Psoas muscle (tissue), 8 donors: ENCODE results near the gene NPFF. TPM values are rescaled to one million over a fixed set of nuclear protein-coding genes. Genes with fewer than 3 reads are reported as not detected.
A peak's percentile ranks its signal among the peaks of the same experiment; 100 is the strongest.

ENCODE experiments used
- ATAC-seq, 4 donors: fragments of 200-7000 bp; cut with Tn5 transposase; one replicate each; pipeline ENCODE4 v1.9.1; 2020; ENCODE audit warnings: moderate library complexity in 3 of 4, mild to moderate bottlenecking in 2 of 4
- DNase-seq, 2 donors: peaks; one replicate each; pipeline ENCODE4 v3.0.0-alpha.2; 2020
- H3K27ac ChIP-seq: fragments of 200-600 bp; one replicate; pipeline ENCODE4 v1.8.0; 2022
- H3K27me3 ChIP-seq, 3 donors: fragments of 200-600 bp in 1 of 3; one replicate each; pipeline versions ENCODE4 v1.6.1 to v1.8.0; 2013 to 2022; ENCODE audit warnings: low read length in 2 of 3, mild to moderate bottlenecking in 2 of 3, moderate library complexity in 1 of 3; ENCODE audit not compliant: insufficient read depth in 3 of 3
- H3K36me3 ChIP-seq, 2 donors: fragments of 200-600 bp in 1 of 2; one replicate each; pipeline versions ENCODE4 v1.6.1 to v1.8.0; 2013 to 2022; ENCODE audit warnings: low read depth in 1 of 2, mild to moderate bottlenecking in 1 of 2, moderate library complexity in 1 of 2; ENCODE audit not compliant: insufficient read depth in 1 of 2
- H3K4me1 ChIP-seq: fragments of 200-600 bp; one replicate; pipeline ENCODE4 v1.8.0; 2022
- H3K4me3 ChIP-seq: fragments of 200-600 bp; one replicate; pipeline ENCODE4 v1.8.0; 2022; ENCODE audit warnings: mild to moderate bottlenecking
- H3K9me3 ChIP-seq: fragments of 200-600 bp; one replicate; pipeline ENCODE4 v1.8.0; 2022
- CTCF ChIP-seq: fragments of 200-600 bp; IDR thresholded peaks from one replicate; pipeline ENCODE4 v1.8.0; 2022; ENCODE audit warnings: antibody characterized with exemption
- WGBS, 3 donors: extraction: QIAGEN DNeasy Blood & Tissue Kit; methylation state at CpG; one replicate each; pipeline versions ENCODE4 v1.1.6 to v1.1.7; 2013; 5-methylcytosine and 5-hydroxymethylcytosine counted together
- intact Hi-C, 2 donors: fragments of 100-400 bp; cut with DNase I; formaldehyde crosslinking; loops; one replicate each; pipeline versions ENCODE4 v1.11.0 to v1.14.2; 2022
- polyA plus RNA-seq, 3 donors: library from polyadenylated mRNA; stranded (reverse); fragments of 200-250 nt; gene quantifications; one replicate each; pipeline ENCODE4 v1.2.3, GENCODE V29; 2013
- total RNA-seq, 4 donors: library from RNA; stranded (reverse); fragmentation: NEBNext Ultra II Directional in 2 of 4; extraction: Animal tissue kit (Norgen Biotek cat#: 25700) in 2 of 4; gene quantifications; one replicate each; pipeline versions ENCODE4 v1.2.1 to v1.2.4, GENCODE V29; 2021 to 2023
- donor health status: healthy with polysubstance abuse.
- donor health status: DM: no; HTN: no; CAD: no; lungs with moderate emphysema.
- donor health status: Bipolar disorder and iron deficiency.
- donor health status: healthy.
- donor health status: DM: yes; HTN: yes; CAD: no.
- donor health status: DM: no; HTN: no; CAD: no.
- donor health status: DM: no; HTN: no; CAD: no.
- donor health status: DM: yes; HTN: yes; CAD: no.

The NPFF gene
- total and polyA plus RNA-seq, 7 donors, result not detected

- Histone ChIP-seq H3K9me3 (no peaks in the 10 kb centered on the region), H3K27ac (no peak overlapping the region), H3K36me3 (peaks cover 0 to 63% of the 10 kb centered on the region in 2 donors), H3K4me3 (no peak overlapping the region), H3K4me1 (peaks cover 15% of the 10 kb centered on the region), H3K27me3 (no peaks in the 10 kb centered on the region)
- DNase-seq, result no peak
- TF ChIP-seq CTCF, result no peak
- 76 to 81% (median 81%) methylated on average over 4 of the region's 4 CpGs for WGBS, 3 donors
- intact Hi-C loops, result loop anchor here in 1 of 2 donors (5.0 kb wide), 1 partner anchor 155 kb away; no protein-coding TSS in a partner anchor
- ATAC-seq, result no peak
Observed at GRCh38 chr12:53507603-53507885, 260 bp upstream of the NPFF start.

- H3K4me1 ChIP-seq, result peaks cover 22% of the 10 kb centered on the region
- no peak overlapping the region for H3K4me3 ChIP-seq
- intact Hi-C loops, result loop anchor here in 1 of 2 donors (5.0 kb wide), 1 partner anchor 154 kb away; no protein-coding TSS in a partner anchor
- no peak for TF ChIP-seq CTCF
- ATAC-seq (no peak), DNase-seq (no peak)
- H3K36me3 ChIP-seq, result peaks cover 0 to 52% of the 10 kb centered on the region in 2 donors
- WGBS, 3 donors, result 23 to 43% (median 35%) methylated on average over 2 of the region's 2 CpGs
- no peaks in the 10 kb centered on the region for H3K27me3 ChIP-seq
- no peaks in the 10 kb centered on the region for H3K9me3 ChIP-seq
- H3K27ac ChIP-seq, result no peak overlapping the region
Observed at GRCh38 chr12:53506450-53506785, 866 bp downstream of the NPFF start.

GRCh38 chr12:53505555-53506449 is 1.5 kb downstream of the NPFF start:
- DNase-seq, result no peak
- Histone ChIP-seq H3K4me1 (peaks cover 22% of the 10 kb centered on the region), H3K36me3 (peaks cover 0 to 46% of the 10 kb centered on the region in 2 donors), H3K9me3 (no peaks in the 10 kb centered on the region), H3K27me3 (no peaks in the 10 kb centered on the region), H3K27ac (peak overlapping the region; percentile 66), H3K4me3 (no peak overlapping the region)
- ATAC-seq, result no peak
- TF ChIP-seq CTCF, result no peak
- intact Hi-C loops, result loop anchor here in 1 of 2 donors (5.0 kb wide), 1 partner anchor 154 kb away; no protein-coding TSS in a partner anchor
- WGBS, 3 donors, result 78 to 80% (median 80%) methylated on average over 18 to 19 of the region's 19 CpGs

GRCh38 chr12:53505086-53505485 is 2.2 kb downstream of the NPFF start:
- intact Hi-C loops, result loop anchor here in 1 of 2 donors (5.0 kb wide), 1 partner anchor 153 kb away; no protein-coding TSS in a partner anchor
- DNase-seq (peak; percentile 56 to 77), ATAC-seq (no peak)
- no peak for TF ChIP-seq CTCF
- no peaks in the 10 kb centered on the region for H3K27me3 ChIP-seq
- peaks cover 0 to 39% of the 10 kb centered on the region in 2 donors for H3K36me3 ChIP-seq
- H3K9me3 ChIP-seq, result no peaks in the 10 kb centered on the region
- WGBS, 3 donors, result 59 to 79% (median 61%) methylated on average over 10 of the region's 10 CpGs
- H3K4me1 ChIP-seq, result peaks cover 22% of the 10 kb centered on the region
- peak overlapping the region; percentile 66 for H3K27ac ChIP-seq
- H3K4me3 ChIP-seq, result no peak overlapping the region
